A673 (cell line): ENCODE measurements around the gene PPP4C. TPM values are rescaled to one million over a fixed set of nuclear protein-coding genes. Genes with fewer than 3 reads are reported as not detected.
A peak's percentile ranks its signal among the peaks of the same experiment; 100 is the strongest.
"Not testable (repeated sequence)": the region's sequence is repeated elsewhere in the genome, so short reads cannot be mapped to it uniquely, and the experiment has no call there.

Experiments
- BruUV-seq: library from RNA; stranded (reverse); fragments of 400-500 nt; replicated peaks from 2 replicates; lab custom pipeline; 2021; lab: Mats Ljungman, UMichigan
- CTCF ChIA-PET: fragments of 300-600 bp; sonication (Branson Sonifier 250); formaldehyde crosslinking; loops from one replicate; lab custom pipeline; 2022; ENCODE audit warnings: antibody characterized with exemption; lab: Charles Lee
- POLR2A ChIA-PET: fragments of 300-600 bp; sonication (Branson Sonifier 250); formaldehyde crosslinking; loops from one replicate; lab custom pipeline; 2022; ENCODE audit warnings: antibody characterized with exemption; ENCODE audit not compliant: low non-redundant PET; lab: Charles Lee
- DNase-seq: peaks from one replicate; pipeline ENCODE4 v3.0.0-alpha.2; 2015; ENCODE audit warnings: low spot score
- H3K27ac ChIP-seq: fragments of 200-600 bp; sonication (generic); 2 replicates; pipeline ENCODE4 v1.5.1; 2016; ENCODE audit warnings: mixed run types, low read depth, mild to moderate bottlenecking, mixed read lengths, antibody characterized with exemption, low read length; ENCODE audit not compliant: poor library complexity, severe bottlenecking
- H3K27me3 ChIP-seq: fragments of 200-600 bp; sonication (generic); replicated peaks from 2 replicates; pipeline ENCODE4 v1.6.1; 2017; ENCODE audit warnings: mixed run types, low read depth, mild to moderate bottlenecking, mixed read lengths, antibody characterized with exemption, low read length; ENCODE audit not compliant: insufficient read depth, poor library complexity
- H3K36me3 ChIP-seq: fragments of 200-600 bp; sonication (generic); 2 replicates; pipeline ENCODE4 v1.6.1; 2016; ENCODE audit warnings: mixed run types, mild to moderate bottlenecking, mixed read lengths, antibody characterized with exemption, low read length; ENCODE audit not compliant: insufficient read depth, poor library complexity, severe bottlenecking
- H3K4me1 ChIP-seq: fragments of 200-600 bp; sonication (generic); 2 replicates; pipeline ENCODE4 v1.6.1; 2017; ENCODE audit warnings: mixed run types, mild to moderate bottlenecking, mixed read lengths, antibody characterized with exemption, low read length; ENCODE audit not compliant: insufficient read depth, poor library complexity, severe bottlenecking
- H3K4me3 ChIP-seq: fragments of 200-600 bp; sonication (generic); 2 replicates; pipeline ENCODE4 v1.5.1; 2016; ENCODE audit warnings: low read depth, mixed run types, mild to moderate bottlenecking, mixed read lengths, low read length; ENCODE audit not compliant: poor library complexity, severe bottlenecking
- H3K9me3 ChIP-seq: fragments of 200-600 bp; sonication (generic); 2 replicates; pipeline ENCODE4 v1.6.1; 2016; ENCODE audit warnings: mixed run types, low read depth, mild to moderate bottlenecking, mixed read lengths, antibody characterized with exemption, low read length; ENCODE audit not compliant: poor library complexity, severe bottlenecking
- CTCF ChIP-seq: fragments of 300-800, 200-600 bp; sonication (generic); conservative IDR thresholded peaks from 2 replicates; pipeline ENCODE4 v1.5.1; 2017; ENCODE audit warnings: low read depth, mild to moderate bottlenecking, antibody characterized with exemption, low read length, moderate library complexity, mixed read lengths
- EZH2 ChIP-seq: fragments of 200-600 bp; sonication (generic); IDR thresholded peaks from 2 replicates; pipeline ENCODE4 v1.6.1; 2017; ENCODE audit warnings: borderline replicate concordance, low read depth, mild to moderate bottlenecking, mixed read lengths, antibody characterized with exemption, low read length; ENCODE audit not compliant: poor library complexity, severe bottlenecking
- intact Hi-C: fragments of 100-400 bp; cut with micrococcal nuclease; formaldehyde crosslinking; loops from one replicate; pipeline ENCODE4 v1.10.0; 2022; ENCODE audit not compliant: unreplicated experiment
- total RNA-seq: library from RNA; stranded (reverse); gene quantifications from 2 replicates; pipeline ENCODE4 v1.2.3, GENCODE V29; 2021

PPP4C gene
- total RNA-seq, 1 experiment from 2014 or later = 122 TPM

GRCh38 chr16:30040221-30040620 lies 35.6 kb upstream of the PPP4C start:
- Histone ChIP-seq H3K9me3 (no peaks in the 10 kb centered on the region), H3K4me3 (no peak overlapping the region), H3K27me3 (no peaks in the 10 kb centered on the region), H3K27ac (no peak overlapping the region), H3K36me3 (no peaks in the 10 kb centered on the region), H3K4me1 (no peaks in the 10 kb centered on the region)
- CTCF ChIA-PET = interaction anchor here (0.5 kb wide), 1 partner anchor 362 kb away, joined by 3 read pairs; no protein-coding TSS in a partner anchor
- POLR2A ChIA-PET = no interaction called here
- no peak for DNase-seq
- TF ChIP-seq EZH2 (no peak), CTCF (no peak)
- BruUV-seq = no TSS peak
- intact Hi-C loops = loop anchor here (10.0 kb wide), 1 partner anchor 585 kb away; no protein-coding TSS in a partner anchor

- CTCF ChIA-PET = not testable (repeated sequence)
These were observed 35.1 kb upstream of the PPP4C start for GRCh38 chr16:30040690-30041089.

GRCh38 chr16:30041841-30042240 lies 34.0 kb upstream of the PPP4C start:
- no peaks in the 10 kb centered on the region for H3K27me3 ChIP-seq
- no peaks in the 10 kb centered on the region for H3K36me3 ChIP-seq
- no TSS peak for BruUV-seq
- H3K4me1 ChIP-seq = no peaks in the 10 kb centered on the region
- ChIA-PET POLR2A (no interaction called here), CTCF (interaction anchor here (0.9 kb wide), 1 partner anchor 14 kb away, joined by 11 read pairs; no protein-coding TSS in a partner anchor)
- H3K9me3 ChIP-seq = no peaks in the 10 kb centered on the region
- H3K27ac ChIP-seq = no peak overlapping the region
- TF ChIP-seq CTCF (peak; percentile 63), EZH2 (no peak)
- intact Hi-C loops = loop anchor here (10.0 kb wide), 1 partner anchor 583 kb away; no protein-coding TSS in a partner anchor
- no peak overlapping the region for H3K4me3 ChIP-seq
- DNase-seq = peak; percentile 57

More at GRCh38 chr16:30040690-30041089, 35.1 kb upstream of the PPP4C start:
- H3K9me3 ChIP-seq, H3K27me3 ChIP-seq, H3K4me1 ChIP-seq, H3K27ac ChIP-seq, DNase-seq, H3K36me3 ChIP-seq, POLR2A ChIA-PET, BruUV-seq, H3K4me3 ChIP-seq: not testable (repeated sequence)
- intact Hi-C loops = loop anchor here (10.0 kb wide), 1 partner anchor 584 kb away; no protein-coding TSS in a partner anchor

- BruUV-seq = no TSS peak
- no peak overlapping the region for H3K27ac ChIP-seq
- no peaks in the 10 kb centered on the region for H3K4me1 ChIP-seq
- no peaks in the 10 kb centered on the region for H3K36me3 ChIP-seq
- DNase-seq = no peak
- TF ChIP-seq CTCF (no peak), EZH2 (no peak)
- no peak overlapping the region for H3K4me3 ChIP-seq
- H3K27me3 ChIP-seq = no peaks in the 10 kb centered on the region
- ChIA-PET POLR2A (no interaction called here), CTCF (no interaction called here)
- H3K9me3 ChIP-seq = no peaks in the 10 kb centered on the region
- intact Hi-C loops = loop anchor here (10.0 kb wide), 1 partner anchor 579 kb away; no protein-coding TSS in a partner anchor
These were observed 29.6 kb upstream of the PPP4C start for GRCh38 chr16:30046178-30046577.
